Body of pancreas (tissue), 4 donors: Measurements from ENCODE around the gene WWOX. TPM values are rescaled to one million over a fixed set of nuclear protein-coding genes. Genes with fewer than 3 reads are reported as not detected.

ENCODE experiments used
- ATAC-seq: fragments of 150-250 bp; one replicate; pipeline ENCODE4 v1.9.1; 2016
- DNase-seq, 4 donors: peaks; one replicate each; pipeline ENCODE4 v3.0.0-alpha.2; 2019
- H3K27ac ChIP-seq, 4 donors: fragments of 200-600 bp; sonication (generic); 1 replicate in 3 of 4; 2 replicates in 1 of 4; pipeline versions ENCODE4 v1.5.1 to v1.6.1; 2016 to 2019; ENCODE audit warnings: mild to moderate bottlenecking in 1 of 4, mixed read lengths in 1 of 4, moderate library complexity in 1 of 4
- H3K27me3 ChIP-seq, 2 donors: fragments of 200-600 bp; sonication (generic); one replicate each; pipeline ENCODE4 v1.6.0; 2016; ENCODE audit warnings: mild to moderate bottlenecking in 1 of 2
- H3K36me3 ChIP-seq, 2 donors: fragments of 200-600 bp; sonication (generic); replicated peaks in 1 of 2; 2 replicates each; pipeline ENCODE4 v1.5.1; 2016; ENCODE audit warnings: low read depth in 2 of 2; ENCODE audit not compliant: insufficient read depth in 1 of 2
- H3K4me1 ChIP-seq: fragments of 200-600 bp; sonication (generic); one replicate; pipeline ENCODE4 v1.6.0; 2016
- H3K4me3 ChIP-seq, 2 donors: fragments of 200-600 bp; sonication (generic); 1 replicate in 1 of 2; 2 replicates in 1 of 2; pipeline ENCODE4 v1.5.1; 2016 to 2019
- H3K9me3 ChIP-seq, 3 donors: fragments of 200-600 bp; sonication (generic); 1 replicate in 2 of 3; 2 replicates in 1 of 3; pipeline ENCODE4 v1.5.1; 2016
- POLR2A ChIP-seq, 3 donors: fragments of 450-650 bp; IDR thresholded peaks; one replicate each; pipeline ENCODE4 v1.6.1; 2016; ENCODE audit warnings: antibody characterized with exemption in 3 of 3, mild to moderate bottlenecking in 2 of 3
- WGBS, 2 donors: methylation state at CpG; one replicate each; pipeline ENCODE4 v1.1.5; 2017; 5-methylcytosine and 5-hydroxymethylcytosine counted together
- intact Hi-C: fragments of 100-400 bp; cut with DNase I; formaldehyde crosslinking; loops from one replicate; pipeline ENCODE4 v1.15.1; 2023
- total RNA-seq, 2 donors: library from RNA; depleted of rRNA; stranded (reverse); fragments of >200 nt; gene quantifications; one replicate each; pipeline ENCODE4 v1.1.0, GENCODE V29; 2016
- TF ChIP-seq, protein P1 (sequence below), 7 experiments: fragments of 450-650 bp in 4 of 7; fragments of 200-600 bp in 3 of 7; sonication (generic) in 3 of 7; IDR thresholded peaks; one replicate each; pipeline ENCODE4 v1.5.1; 2016 to 2019; ENCODE audit warnings: antibody characterized with exemption in 7 of 7

Gene WWOX
- total RNA-seq, 2 donors from 2014 or later = 52.7 to 67.2 TPM

DNA sequence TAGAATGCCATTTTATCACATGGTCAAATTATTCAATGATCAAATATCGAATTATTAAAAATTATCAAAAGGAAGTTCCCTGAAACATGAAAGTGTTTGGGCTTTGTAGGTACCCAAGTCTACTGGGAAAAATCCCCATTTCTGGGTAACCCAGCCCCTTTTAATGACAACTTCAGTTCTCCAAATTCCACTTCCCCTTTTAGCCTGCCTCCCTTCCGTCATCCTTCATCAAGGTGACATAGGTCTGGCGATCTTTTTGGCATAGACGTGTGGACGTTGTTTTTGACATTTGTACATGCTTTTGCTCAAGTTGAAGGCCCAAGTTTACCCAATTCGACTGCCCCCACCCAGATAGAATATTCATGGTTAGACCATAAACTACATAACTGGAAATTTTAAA is 840.1 kb downstream of the WWOX start:
- TF ChIP-seq, protein P1, sequence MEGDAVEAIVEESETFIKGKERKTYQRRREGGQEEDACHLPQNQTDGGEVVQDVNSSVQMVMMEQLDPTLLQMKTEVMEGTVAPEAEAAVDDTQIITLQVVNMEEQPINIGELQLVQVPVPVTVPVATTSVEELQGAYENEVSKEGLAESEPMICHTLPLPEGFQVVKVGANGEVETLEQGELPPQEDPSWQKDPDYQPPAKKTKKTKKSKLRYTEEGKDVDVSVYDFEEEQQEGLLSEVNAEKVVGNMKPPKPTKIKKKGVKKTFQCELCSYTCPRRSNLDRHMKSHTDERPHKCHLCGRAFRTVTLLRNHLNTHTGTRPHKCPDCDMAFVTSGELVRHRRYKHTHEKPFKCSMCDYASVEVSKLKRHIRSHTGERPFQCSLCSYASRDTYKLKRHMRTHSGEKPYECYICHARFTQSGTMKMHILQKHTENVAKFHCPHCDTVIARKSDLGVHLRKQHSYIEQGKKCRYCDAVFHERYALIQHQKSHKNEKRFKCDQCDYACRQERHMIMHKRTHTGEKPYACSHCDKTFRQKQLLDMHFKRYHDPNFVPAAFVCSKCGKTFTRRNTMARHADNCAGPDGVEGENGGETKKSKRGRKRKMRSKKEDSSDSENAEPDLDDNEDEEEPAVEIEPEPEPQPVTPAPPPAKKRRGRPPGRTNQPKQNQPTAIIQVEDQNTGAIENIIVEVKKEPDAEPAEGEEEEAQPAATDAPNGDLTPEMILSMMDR (IDR thresholded peaks at IDR 0.05) = no peak
- no peak for TF ChIP-seq POLR2A (IDR thresholded peaks at IDR 0.05)
- no peak for DNase-seq
- no peaks in the 10 kb centered on the region for H3K27me3 ChIP-seq
- intact Hi-C loops = no loop called here
- H3K36me3 ChIP-seq = no peaks in the 10 kb centered on the region
- 54 to 57% methylated on average over 6 of the region's 6 CpGs for WGBS, 2 donors
- H3K27ac ChIP-seq = no peak overlapping the region
- no peaks in the 10 kb centered on the region for H3K4me1 ChIP-seq
- no peaks in the 10 kb centered on the region for H3K9me3 ChIP-seq
- H3K4me3 ChIP-seq = no peak overlapping the region
- no peak for ATAC-seq

DNA sequence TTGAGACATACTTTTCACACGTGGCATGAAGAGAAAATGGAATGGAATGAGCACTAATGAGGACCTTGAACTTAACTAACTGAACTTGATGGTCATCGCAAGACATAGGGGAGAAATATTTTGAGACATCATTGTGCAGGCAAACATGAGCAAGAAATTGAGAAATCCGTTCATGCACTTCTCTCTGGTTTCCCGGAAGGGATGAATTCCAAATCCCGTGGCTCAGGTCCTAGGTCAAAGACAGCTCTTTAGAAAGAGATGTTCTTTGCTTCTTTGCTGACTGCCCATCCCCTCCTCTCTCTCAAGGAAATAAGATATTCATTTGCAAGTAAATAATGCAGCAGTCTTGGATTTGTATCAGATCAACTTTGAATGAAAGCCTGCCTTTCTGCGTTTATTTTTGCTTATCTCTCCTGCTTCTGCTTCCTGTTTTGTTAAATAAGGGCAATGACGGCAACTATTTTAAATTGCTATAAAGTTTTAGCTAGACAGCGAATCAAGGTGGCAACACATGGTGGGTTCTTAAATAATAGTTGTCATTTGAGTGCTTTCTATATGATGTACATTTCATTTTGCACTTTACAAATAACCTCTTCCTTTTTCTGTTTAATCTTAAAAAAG is 843.3 kb downstream of the WWOX start:
- TF ChIP-seq, protein P1 (IDR thresholded peaks at IDR 0.05) = no peak
- no peak for TF ChIP-seq POLR2A (IDR thresholded peaks at IDR 0.05)
- Histone ChIP-seq H3K36me3 (no peaks in the 10 kb centered on the region), H3K27ac (no peak overlapping the region), H3K4me1 (no peaks in the 10 kb centered on the region), H3K27me3 (no peaks in the 10 kb centered on the region), H3K4me3 (no peak overlapping the region), H3K9me3 (no peaks in the 10 kb centered on the region)
- DNase-seq (peak in 1 of 4 donors; percentile 9), ATAC-seq (no peak)
- intact Hi-C loops = no loop called here
- WGBS, 2 donors = 61 to 71% methylated on average over 8 of the region's 8 CpGs

DNA sequence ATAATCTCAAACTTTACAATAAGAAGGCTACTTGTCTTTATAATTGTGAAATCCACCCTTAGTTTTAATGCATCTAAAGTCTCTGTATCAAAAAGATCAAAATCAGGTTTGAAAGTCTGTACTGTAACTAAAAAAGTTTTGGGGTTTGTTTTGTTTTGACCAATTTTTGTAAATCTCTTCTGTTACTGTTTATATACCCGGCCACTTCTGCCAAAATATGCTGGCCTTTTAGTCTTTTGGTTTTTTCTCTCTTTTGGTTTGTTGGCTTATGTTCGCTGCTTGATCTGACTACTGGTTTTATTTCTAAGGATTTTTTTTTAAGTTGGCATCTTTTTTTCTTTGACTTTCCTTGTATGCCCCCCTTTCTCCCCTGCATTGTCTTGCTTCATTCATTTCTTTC is 845.9 kb downstream of the WWOX start:
- no peak overlapping the region for H3K4me3 ChIP-seq
- 78 to 88% methylated on average over 2 of the region's 2 CpGs for WGBS, 2 donors
- no peak overlapping the region for H3K27ac ChIP-seq

DNA sequence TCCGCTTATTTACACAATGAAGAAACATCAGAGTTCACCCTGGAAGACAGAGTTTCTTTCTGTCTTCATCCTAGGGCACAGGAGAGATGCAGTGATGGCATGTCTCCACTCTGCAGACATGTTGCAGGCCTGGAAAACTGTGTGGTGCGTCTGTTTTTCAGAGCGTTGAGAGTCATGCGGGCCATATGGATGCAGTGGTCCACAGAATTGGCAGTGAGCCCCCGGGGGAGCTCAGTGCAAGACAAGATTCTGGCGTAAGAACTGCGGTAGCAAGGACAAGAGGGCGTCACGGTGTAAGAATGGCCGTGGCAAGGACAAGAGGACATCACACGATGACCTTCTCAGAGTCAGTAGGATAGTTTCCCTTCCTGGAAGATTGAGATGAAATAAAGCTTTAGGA is 847.1 kb downstream of the WWOX start:
- intact Hi-C loops = no loop called here

More for the DNA sequence above, 845.9 kb downstream of the WWOX start:
- TF ChIP-seq, protein P1 (IDR thresholded peaks at IDR 0.05) = no peak
- TF ChIP-seq POLR2A (IDR thresholded peaks at IDR 0.05) = no peak
- intact Hi-C loops = no loop called here
- DNase-seq (no peak), ATAC-seq (no peak)
- no peaks in the 10 kb centered on the region for H3K36me3 ChIP-seq
- H3K4me1 ChIP-seq = no peaks in the 10 kb centered on the region
- no peaks in the 10 kb centered on the region for H3K9me3 ChIP-seq
- H3K27me3 ChIP-seq = no peaks in the 10 kb centered on the region

More for the DNA sequence above, 847.1 kb downstream of the WWOX start:
- 91 to 94% methylated on average over 11 of the region's 11 CpGs for WGBS, 2 donors
- Histone ChIP-seq H3K27ac (no peak overlapping the region), H3K4me3 (no peak overlapping the region), H3K9me3 (no peaks in the 10 kb centered on the region), H3K4me1 (no peaks in the 10 kb centered on the region), H3K27me3 (no peaks in the 10 kb centered on the region), H3K36me3 (no peaks in the 10 kb centered on the region)
- DNase-seq = no peak
- ATAC-seq = no peak
- TF ChIP-seq, protein P1 (IDR thresholded peaks at IDR 0.05) = no peak
- no peak for TF ChIP-seq POLR2A (IDR thresholded peaks at IDR 0.05)
